Neuronal stem cell (in vitro differentiated cells): ENCODE data around the gene CGB2.
A peak's percentile ranks its signal among the peaks of the same experiment; 100 is the strongest.

Experiments used
- DNase-seq: peaks from one replicate; pipeline ENCODE4 v3.0.0-alpha.2; 2013; ENCODE audit warnings: low spot score
- H2AFZ ChIP-seq: one replicate; pipeline ENCODE4 v1.6.1; 2013; ENCODE audit warnings: mild to moderate bottlenecking, low read length, inconsistent platforms
- H2AK5ac ChIP-seq: 2 replicates; pipeline ENCODE4 v1.6.1; 2013; ENCODE audit warnings: low read depth, mild to moderate bottlenecking, inconsistent platforms, low read length, moderate library complexity, mixed read lengths
- H2BK120ac ChIP-seq: 2 replicates; pipeline ENCODE4 v1.6.1; 2013; ENCODE audit warnings: low read depth, mild to moderate bottlenecking, inconsistent platforms, low read length, moderate library complexity, mixed read lengths
- H2BK12ac ChIP-seq: one replicate; pipeline ENCODE4 v1.6.1; 2013; ENCODE audit warnings: low read length, inconsistent platforms
- H2BK15ac ChIP-seq: 2 replicates; pipeline ENCODE4 v1.6.1; 2013; ENCODE audit warnings: mild to moderate bottlenecking, low read length, inconsistent platforms, mixed read lengths
- H2BK5ac ChIP-seq: one replicate; pipeline ENCODE4 v1.6.1; 2013; ENCODE audit warnings: inconsistent platforms, mild to moderate bottlenecking, low read length, moderate library complexity
- H3K14ac ChIP-seq: one replicate; pipeline ENCODE4 v1.6.1; 2013; ENCODE audit warnings: low read length, inconsistent platforms
- H3K18ac ChIP-seq: 2 replicates; pipeline ENCODE4 v1.6.1; 2013; ENCODE audit warnings: low read length, inconsistent platforms
- H3K23ac ChIP-seq: 2 replicates; pipeline ENCODE4 v1.6.1; 2013; ENCODE audit warnings: low read depth, mild to moderate bottlenecking, mixed read lengths, low read length, inconsistent platforms; ENCODE audit not compliant: poor library complexity
- H3K27ac ChIP-seq: replicated peaks from 3 replicates; pipeline ENCODE4 v1.5.1; 2013; ENCODE audit warnings: low read length, inconsistent platforms
- H3K27me3 ChIP-seq, 3 experiments: 2 replicates each; pipeline ENCODE4 v1.6.1; 2013; ENCODE audit warnings: low read length in 3 of 3, mild to moderate bottlenecking in 2 of 3, inconsistent platforms in 1 of 3, low read depth in 1 of 3, mixed read lengths in 1 of 3, moderate library complexity in 1 of 3; ENCODE audit not compliant: control insufficient read depth in 3 of 3, insufficient read depth in 3 of 3
- H3K36me3 ChIP-seq, 2 donors: replicated peaks in 1 of 2; 2 replicates each; pipeline ENCODE4 v1.6.1; 2013; ENCODE audit warnings: low read length in 2 of 2; ENCODE audit not compliant: control insufficient read depth in 2 of 2, insufficient read depth in 2 of 2
- H3K4ac ChIP-seq: 2 replicates; pipeline ENCODE4 v1.6.1; 2013; ENCODE audit warnings: inconsistent platforms, mild to moderate bottlenecking, low read length, moderate library complexity
- H3K4me1 ChIP-seq, 2 donors: 1 replicate in 1 of 2; 2 replicates in 1 of 2; pipeline ENCODE4 v1.6.1; 2013; ENCODE audit warnings: low read length in 2 of 2, low read depth in 1 of 2; ENCODE audit not compliant: control insufficient read depth in 2 of 2, insufficient read depth in 1 of 2
- H3K4me2 ChIP-seq: one replicate; pipeline ENCODE4 v1.6.1; 2013; ENCODE audit warnings: mild to moderate bottlenecking, low read length, inconsistent platforms; ENCODE audit not compliant: insufficient read depth, poor library complexity, severe bottlenecking
- H3K4me3 ChIP-seq, 2 donors: 2 replicates each; pipeline ENCODE4 v1.5.1; 2013; ENCODE audit warnings: low read length in 2 of 2, mild to moderate bottlenecking in 2 of 2, inconsistent platforms in 1 of 2, moderate library complexity in 1 of 2
- H3K79me1 ChIP-seq: one replicate; pipeline ENCODE4 v1.6.1; 2013; ENCODE audit warnings: low read depth, mild to moderate bottlenecking, inconsistent platforms, low read length, moderate library complexity
- H3K9ac ChIP-seq: one replicate; pipeline ENCODE4 v1.6.1; 2013; ENCODE audit warnings: mild to moderate bottlenecking, low read depth, low read length, inconsistent platforms; ENCODE audit not compliant: poor library complexity
- H3K9me3 ChIP-seq, 2 donors: replicated peaks in 1 of 2; 2 replicates each; pipeline versions ENCODE3 to v1.6.1; 2013; ENCODE audit warnings: low read length in 2 of 2, mild to moderate bottlenecking in 2 of 2, inconsistent platforms in 1 of 2, low read depth in 1 of 2, mixed read lengths in 1 of 2, moderate library complexity in 1 of 2; ENCODE audit not compliant: control insufficient read depth in 2 of 2, insufficient read depth in 1 of 2
- H4K8ac ChIP-seq: one replicate; pipeline ENCODE4 v1.6.1; 2013; ENCODE audit warnings: low read depth, mild to moderate bottlenecking, inconsistent platforms, low read length, moderate library complexity
- H4K91ac ChIP-seq: one replicate; pipeline ENCODE4 v1.6.1; 2013; ENCODE audit warnings: low read length, low read depth, mild to moderate bottlenecking, inconsistent platforms; ENCODE audit not compliant: poor library complexity
- WGBS, 2 donors: extraction: QIAGEN DNeasy Blood & Tissue Kit; methylation state at CpG; one replicate each; pipeline ENCODE4 v1.1.7; 2013; ENCODE audit warnings: missing lambda C conversion rate in 2 of 2, mixed read lengths in 1 of 2; ENCODE audit not compliant: insufficient read length in 2 of 2, insufficient replicate concordance in 1 of 2; ENCODE audit errors: extremely low coverage in 2 of 2; 5-methylcytosine and 5-hydroxymethylcytosine counted together

The CGB2 gene

DNA sequence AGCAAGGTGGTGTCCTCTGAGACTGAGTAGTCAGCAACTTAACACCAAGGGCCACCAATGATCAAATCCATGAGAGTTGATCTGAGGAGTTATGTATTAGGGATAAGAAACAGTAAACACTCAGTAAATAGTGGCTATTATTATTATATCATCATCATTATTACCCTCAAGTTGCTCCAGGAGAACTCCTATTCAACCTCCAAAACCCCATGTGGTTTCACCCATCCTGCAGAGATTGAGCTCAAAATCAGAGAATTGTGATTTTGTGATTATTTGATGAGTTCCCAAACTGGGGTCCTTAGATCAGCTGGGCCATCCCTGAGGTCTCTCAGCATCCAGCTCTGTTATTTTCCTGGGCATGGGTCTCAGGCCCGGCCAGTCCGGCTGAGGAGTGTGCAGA, 29.3 kb downstream of the CGB2 start:
- H3K4me1 ChIP-seq, result peaks cover 18 to 23% of the 10 kb centered on the region in 2 donors
- no peak for DNase-seq
- H3K27me3 ChIP-seq, result peaks cover 8 to 83% (median 37%) of the 10 kb centered on the region in 3 experiments
- no peak overlapping the region for H3K9ac ChIP-seq
- peak overlapping the region; percentile 18 for H2BK120ac ChIP-seq
- H4K8ac ChIP-seq, result peak overlapping the region; percentile 17
- H3K18ac ChIP-seq, result no peak overlapping the region
- no peak overlapping the region for H4K91ac ChIP-seq
- H3K27ac ChIP-seq, result no peak overlapping the region
- H3K4me3 ChIP-seq, result no peak overlapping the region
- H3K79me1 ChIP-seq, result no peaks in the 10 kb centered on the region
- H2AFZ ChIP-seq, result no peak overlapping the region
- WGBS, 2 donors, result no CpG with 5 or more reads among the region's 2 CpGs
- no peak overlapping the region for H2AK5ac ChIP-seq
- H3K4ac ChIP-seq, result no peak overlapping the region
- H3K23ac ChIP-seq, result no peak overlapping the region
- no peak overlapping the region for H3K4me2 ChIP-seq
- H3K36me3 ChIP-seq, result no peaks in the 10 kb centered on the region
- H3K9me3 ChIP-seq, result no peaks in the 10 kb centered on the region
- H2BK12ac ChIP-seq, result no peak overlapping the region
- H2BK15ac ChIP-seq, result peak overlapping the region; percentile 89
- peak overlapping the region; percentile 66 for H2BK5ac ChIP-seq
- H3K14ac ChIP-seq, result no peak overlapping the region

DNA sequence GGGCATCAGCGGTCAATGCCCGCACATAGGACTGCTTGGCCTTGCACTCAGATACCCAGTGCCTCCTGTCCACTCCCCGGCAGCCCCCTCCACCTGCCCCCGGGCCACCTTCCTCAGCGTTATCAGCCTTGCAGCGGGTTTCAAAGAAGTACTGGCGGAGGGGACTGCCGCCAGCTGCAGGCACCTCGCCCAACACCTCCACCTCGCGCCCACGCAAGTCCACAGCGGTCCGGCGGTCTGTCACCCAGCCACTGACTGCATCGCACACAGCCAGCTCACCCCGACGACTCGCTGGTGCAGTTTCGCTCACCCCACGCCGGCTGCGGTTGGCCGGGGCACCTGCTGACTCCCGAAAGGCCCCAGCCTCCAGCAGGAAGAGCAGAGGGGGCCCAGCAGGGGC, 29.8 kb downstream of the CGB2 start:
- peak overlapping the region; percentile 66 for H2BK5ac ChIP-seq
- H3K9me3 ChIP-seq, result no peaks in the 10 kb centered on the region
- H3K14ac ChIP-seq, result no peak overlapping the region
- H2AK5ac ChIP-seq, result no peak overlapping the region
- no peak overlapping the region for H2BK12ac ChIP-seq
- no peaks in the 10 kb centered on the region for H3K36me3 ChIP-seq
- H3K27ac ChIP-seq, result no peak overlapping the region
- H4K91ac ChIP-seq, result no peak overlapping the region
- H3K79me1 ChIP-seq, result no peaks in the 10 kb centered on the region
- H3K27me3 ChIP-seq, result peaks cover 5 to 83% (median 37%) of the 10 kb centered on the region in 3 experiments
- DNase-seq, result no peak
- H3K9ac ChIP-seq, result peak overlapping the region; percentile 63
- H4K8ac ChIP-seq, result peak overlapping the region; percentile 17
- H3K4me3 ChIP-seq, result no peak overlapping the region
- peaks cover 18 to 19% of the 10 kb centered on the region in 2 donors for H3K4me1 ChIP-seq
- no peak overlapping the region for H3K4me2 ChIP-seq
- H3K18ac ChIP-seq, result peak overlapping the region; percentile 13
- peak overlapping the region; percentile 18 for H2BK120ac ChIP-seq
- no peak overlapping the region for H3K23ac ChIP-seq
- WGBS, 2 donors, result no CpG with 5 or more reads among the region's 25 CpGs
- no peak overlapping the region for H2AFZ ChIP-seq
- no peak overlapping the region for H3K4ac ChIP-seq
- H2BK15ac ChIP-seq, result peak overlapping the region; percentile 89

DNA sequence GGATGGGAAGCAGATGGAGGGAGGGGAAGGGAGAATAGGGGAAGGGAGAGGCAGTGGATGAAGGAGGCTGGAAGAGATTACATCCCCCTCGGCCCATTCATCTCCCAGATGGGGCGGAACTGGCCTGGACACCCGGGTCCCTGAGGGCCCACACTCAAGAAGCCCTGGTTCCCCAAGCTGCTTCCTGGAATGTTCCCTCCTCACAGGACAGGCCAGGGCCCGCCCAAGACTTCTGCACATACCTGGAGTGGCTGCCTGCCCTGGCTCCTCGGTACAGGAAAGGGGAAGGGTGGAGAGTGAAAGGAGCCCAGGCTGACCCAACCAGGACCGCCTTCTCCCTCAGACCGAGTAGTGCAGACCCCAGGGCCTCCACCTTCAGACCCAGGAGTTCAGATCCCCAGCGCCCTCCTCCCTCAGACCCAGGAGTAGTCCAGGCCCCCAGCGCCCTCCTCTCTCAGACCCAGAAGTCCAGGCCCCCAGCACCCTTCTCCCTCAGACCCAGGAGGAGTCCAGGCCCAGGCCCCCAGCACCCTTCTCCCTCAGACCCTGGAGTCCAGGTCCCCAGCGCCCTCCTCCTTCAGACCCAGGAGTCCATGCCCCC, 32.4 kb downstream of the CGB2 start:
- Histone ChIP-seq H3K18ac (peak overlapping the region; percentile 91), H2BK5ac (peak overlapping the region; percentile 29), H3K9me3 (peaks cover 2 to 3% of the 10 kb centered on the region in 2 donors), H3K4me3 (peak overlapping the region; percentile 8 to 9), H3K36me3 (no peaks in the 10 kb centered on the region), H3K9ac (no peak overlapping the region), H2AFZ (no peak overlapping the region), H3K27me3 (peaks cover 0 to 77% (median 27%) of the 10 kb centered on the region in 3 experiments), H2AK5ac (peak overlapping the region; percentile 94), H3K23ac (peak overlapping the region; percentile 65), H4K91ac (no peak overlapping the region), H3K4me2 (peak overlapping the region; percentile 35), H2BK12ac (no peak overlapping the region), H4K8ac (no peak overlapping the region), H3K14ac (peak overlapping the region; percentile 21), H3K4ac (peak overlapping the region; percentile 23), H3K4me1 (peaks cover 9 to 10% of the 10 kb centered on the region in 2 donors), H3K79me1 (no peaks in the 10 kb centered on the region), H2BK15ac (peak overlapping the region; percentile 96), H3K27ac (no peak overlapping the region), H2BK120ac (peak overlapping the region; percentile 61)
- WGBS, 2 donors, result no CpG with 5 or more reads among the region's 10 CpGs
- DNase-seq, result no peak

DNA sequence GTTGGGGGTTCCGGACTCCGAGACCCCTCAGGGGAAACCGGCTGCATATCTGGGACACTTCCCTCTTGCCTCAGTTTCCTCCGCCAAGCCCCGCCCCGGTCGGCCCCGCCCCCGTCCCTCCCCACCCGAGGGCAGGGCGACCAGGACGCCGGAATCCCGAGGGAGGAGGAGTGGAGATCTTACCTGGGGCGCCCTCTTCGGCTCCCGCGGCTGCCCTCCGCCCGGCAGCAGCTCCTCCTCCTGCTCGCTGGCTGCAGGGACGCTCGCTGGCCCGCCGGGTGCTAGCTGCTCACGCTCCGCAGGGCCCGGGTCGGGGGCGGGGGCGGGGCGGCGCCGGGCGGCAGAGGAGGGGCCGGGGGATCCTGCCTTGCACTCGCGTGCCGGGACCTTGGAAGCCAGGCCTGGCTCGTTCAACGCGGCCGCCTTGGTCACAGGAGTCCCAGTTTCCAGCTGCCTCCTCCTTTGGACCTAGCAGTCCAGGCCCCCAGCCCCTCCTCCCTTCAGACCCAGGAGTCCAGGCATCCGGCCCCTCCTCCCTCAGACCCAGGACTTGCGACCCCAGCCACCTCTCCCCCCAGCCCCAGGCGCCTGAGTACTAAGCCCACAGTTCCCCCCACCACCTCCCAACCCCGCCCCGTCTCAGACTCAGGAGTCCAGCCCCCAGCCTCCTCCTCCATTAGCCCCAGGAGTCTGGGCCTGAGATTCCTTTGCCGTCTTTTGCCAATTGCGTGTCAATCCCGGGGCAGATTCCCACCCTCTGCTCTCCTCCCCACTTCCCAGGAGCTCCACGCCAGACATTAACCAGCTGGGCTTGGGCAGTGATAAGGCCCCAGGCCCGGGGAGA, 33.3 kb downstream of the CGB2 start, which contains the start of gene NTF4:
Gene NTF4 (minus strand): TSS at position 51 of the 844 bp plus-strand sequence. CDS start 2,821 bp downstream, outside the sequence.
- Histone ChIP-seq H2AK5ac (peak within 1 kb of the TSS; percentile 94), H2BK15ac (peak within 1 kb of the TSS; percentile 96), H3K36me3 (no peaks in the 10 kb centered on the region), H2AFZ (peak within 1 kb of the TSS; percentile 93), H3K18ac (peak within 1 kb of the TSS; percentile 91), H4K8ac (no peak within 1 kb of the TSS), H3K9ac (peak within 1 kb of the TSS; percentile 66), H3K9me3 (peaks cover 4 to 8% of the 10 kb centered on the region in 2 donors), H3K4me2 (peak within 1 kb of the TSS; percentile 35), H3K23ac (peak within 1 kb of the TSS; percentile 75), H2BK5ac (peak within 1 kb of the TSS; percentile 29), H3K79me1 (no peaks in the 10 kb centered on the region), H3K4ac (peak within 1 kb of the TSS; percentile 23), H3K4me1 (peaks cover 9 to 10% of the 10 kb centered on the region in 2 donors), H4K91ac (no peak within 1 kb of the TSS), H2BK12ac (peak within 1 kb of the TSS; percentile 24), H3K27ac (no peak within 1 kb of the TSS), H3K4me3 (peak within 1 kb of the TSS; percentile 34 to 69), H2BK120ac (peak within 1 kb of the TSS; percentile 61), H3K14ac (peak within 1 kb of the TSS; percentile 21), H3K27me3 (peaks cover 0 to 78% (median 29%) of the 10 kb centered on the region in 3 experiments)
- WGBS, 2 donors, result no CpG with 5 or more reads among the region's 53 CpGs
- DNase-seq, result peak; percentile 71
